Measurements from ENCODE around the gene ACR.

ACR gene

GRCh38 chr22:50719814-50720300 lies 18.1 kb upstream of the ACR start:
- Histone ChIP-seq H3K9ac (ENCODE audit: low read depth, low read length) (no peak overlapping the region; the same call in 1 of the 2 replicates), H3K9me3 (ENCODE audit: control insufficient read depth, insufficient read depth, low read length) (no peaks in the 10 kb centered on the region), H3K36me3 (ENCODE audit: insufficient read depth, low read length) (no peaks in the 10 kb centered on the region), H3K4me1 (ENCODE audit: insufficient read depth, low read length) (no peaks in the 10 kb centered on the region)

DNA sequence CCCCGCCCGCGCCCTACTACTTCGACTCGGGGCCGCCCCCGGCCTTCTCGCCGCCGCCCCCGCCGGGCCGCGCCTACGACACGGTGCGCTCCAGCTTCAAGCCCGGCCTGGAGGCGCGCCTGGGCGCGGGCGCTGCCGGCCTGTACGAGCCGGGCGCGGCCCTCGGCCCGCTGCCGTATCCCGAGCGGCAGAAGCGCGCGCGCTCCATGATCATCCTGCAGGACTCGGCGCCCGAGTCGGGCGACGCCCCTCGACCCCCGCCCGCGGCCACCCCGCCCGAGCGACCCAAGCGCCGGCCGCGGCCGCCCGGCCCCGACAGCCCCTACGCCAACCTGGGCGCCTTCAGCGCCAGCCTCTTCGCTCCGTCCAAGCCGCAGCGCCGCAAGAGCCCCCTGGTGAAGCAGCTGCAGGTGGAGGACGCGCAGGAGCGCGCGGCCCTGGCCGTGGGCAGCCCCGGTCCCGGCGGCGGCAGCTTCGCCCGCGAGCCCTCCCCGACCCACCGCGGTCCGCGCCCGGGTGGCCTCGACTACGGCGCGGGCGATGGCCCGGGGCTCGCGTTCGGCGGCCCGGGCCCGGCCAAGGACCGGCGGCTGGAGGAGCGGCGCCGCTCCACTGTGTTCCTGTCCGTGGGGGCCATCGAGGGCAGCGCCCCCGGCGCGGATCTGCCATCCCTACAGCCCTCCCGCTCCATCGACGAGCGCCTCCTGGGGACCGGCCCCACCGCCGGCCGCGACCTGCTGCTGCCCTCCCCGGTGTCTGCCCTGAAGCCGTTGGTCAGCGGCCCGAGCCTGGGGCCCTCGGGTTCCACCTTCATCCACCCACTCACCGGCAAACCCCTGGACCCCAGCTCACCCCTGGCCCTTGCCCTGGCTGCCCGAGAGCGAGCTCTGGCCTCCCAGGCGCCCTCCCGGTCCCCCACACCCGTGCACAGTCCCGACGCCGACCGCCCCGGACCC lies 17.4 kb upstream of the ACR start:
- Histone ChIP-seq H3K4me1 (ENCODE audit: insufficient read depth, low read length) (no peaks in the 10 kb centered on the region), H3K9ac (ENCODE audit: low read depth, low read length) (peak overlapping the region; percentile 20; the same call in 1 of the 2 replicates), H3K9me3 (ENCODE audit: control insufficient read depth, insufficient read depth, low read length) (no peaks in the 10 kb centered on the region), H3K36me3 (ENCODE audit: insufficient read depth, low read length) (no peaks in the 10 kb centered on the region)

GRCh38 chr22:50721257-50721844 lies 16.7 kb upstream of the ACR start:
- Histone ChIP-seq H3K9ac (ENCODE audit: low read depth, low read length) (no peak overlapping the region), H3K4me1 (ENCODE audit: insufficient read depth, low read length) (no peaks in the 10 kb centered on the region), H3K9me3 (ENCODE audit: control insufficient read depth, insufficient read depth, low read length) (no peaks in the 10 kb centered on the region)

DNA sequence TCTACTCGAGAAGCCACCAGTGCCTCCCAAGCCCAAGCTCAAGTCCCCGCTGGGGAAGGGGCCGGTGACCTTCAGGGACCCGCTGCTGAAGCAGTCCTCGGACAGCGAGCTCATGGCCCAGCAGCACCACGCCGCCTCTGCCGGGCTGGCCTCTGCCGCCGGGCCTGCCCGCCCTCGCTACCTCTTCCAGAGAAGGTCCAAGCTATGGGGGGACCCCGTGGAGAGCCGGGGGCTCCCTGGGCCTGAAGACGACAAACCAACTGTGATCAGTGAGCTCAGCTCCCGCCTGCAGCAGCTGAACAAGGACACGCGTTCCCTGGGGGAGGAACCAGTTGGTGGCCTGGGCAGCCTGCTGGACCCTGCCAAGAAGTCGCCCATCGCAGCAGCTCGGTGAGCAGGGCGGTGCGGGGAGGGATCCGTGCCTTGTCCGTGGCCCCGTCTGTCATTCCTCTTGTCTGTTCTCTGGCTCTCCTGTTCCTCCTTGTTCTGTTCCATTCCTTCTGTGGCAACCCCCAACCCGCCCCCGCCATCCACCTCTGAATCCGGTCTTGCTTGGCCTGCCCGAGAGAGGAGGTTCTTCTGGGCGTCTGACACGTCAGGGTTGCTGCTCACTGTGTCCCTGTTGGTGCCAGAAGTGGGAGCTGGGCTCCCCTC lies 15.8 kb upstream of the ACR start:
- Histone ChIP-seq H3K36me3 (ENCODE audit: insufficient read depth, low read length) (no peaks in the 10 kb centered on the region), H3K9me3 (ENCODE audit: control insufficient read depth, insufficient read depth, low read length) (no peaks in the 10 kb centered on the region)

More at GRCh38 chr22:50721257-50721844, 16.7 kb upstream of the ACR start:
- no peaks in the 10 kb centered on the region for H3K36me3 ChIP-seq (ENCODE audit: insufficient read depth, low read length)

GRCh38 chr22:50722716-50723428 lies 15.1 kb upstream of the ACR start:
- H3K4me1 ChIP-seq (ENCODE audit: insufficient read depth, low read length): no peaks in the 10 kb centered on the region
- H3K36me3 ChIP-seq (ENCODE audit: insufficient read depth, low read length): no peaks in the 10 kb centered on the region
- no peak overlapping the region for H3K9ac ChIP-seq (ENCODE audit: low read depth, low read length)
- no peaks in the 10 kb centered on the region for H3K9me3 ChIP-seq (ENCODE audit: control insufficient read depth, insufficient read depth, low read length)

More for the DNA sequence above, 15.8 kb upstream of the ACR start:
- Histone ChIP-seq H3K4me1 (ENCODE audit: insufficient read depth, low read length) (no peaks in the 10 kb centered on the region), H3K9ac (ENCODE audit: low read depth, low read length) (no peak overlapping the region)

DNA sequence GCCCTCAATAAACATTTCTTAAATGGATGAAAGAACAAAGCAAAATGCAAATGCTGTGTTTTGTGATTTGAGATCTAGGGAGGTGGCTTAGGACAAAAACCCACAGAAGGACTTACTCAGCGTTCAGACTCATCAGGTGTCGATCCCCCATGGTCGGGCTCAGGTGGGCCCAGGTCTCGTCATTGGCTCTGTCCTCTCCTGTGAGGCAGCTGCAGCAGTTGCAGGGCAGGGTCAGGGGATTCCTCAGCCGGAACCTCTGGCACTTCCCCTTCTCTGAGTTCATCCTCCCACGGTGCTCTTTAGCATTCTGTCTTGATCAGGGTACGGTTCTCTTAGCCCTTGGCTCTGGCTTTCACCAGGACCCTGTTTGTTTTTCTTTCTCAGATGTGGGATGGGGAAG lies 14.0 kb upstream of the ACR start:
- Histone ChIP-seq H3K36me3 (ENCODE audit: insufficient read depth, low read length) (no peaks in the 10 kb centered on the region), H3K4me1 (ENCODE audit: insufficient read depth, low read length) (no peaks in the 10 kb centered on the region), H3K9me3 (ENCODE audit: control insufficient read depth, insufficient read depth, low read length) (no peaks in the 10 kb centered on the region), H3K9ac (ENCODE audit: low read depth, low read length) (no peak overlapping the region)

DNA sequence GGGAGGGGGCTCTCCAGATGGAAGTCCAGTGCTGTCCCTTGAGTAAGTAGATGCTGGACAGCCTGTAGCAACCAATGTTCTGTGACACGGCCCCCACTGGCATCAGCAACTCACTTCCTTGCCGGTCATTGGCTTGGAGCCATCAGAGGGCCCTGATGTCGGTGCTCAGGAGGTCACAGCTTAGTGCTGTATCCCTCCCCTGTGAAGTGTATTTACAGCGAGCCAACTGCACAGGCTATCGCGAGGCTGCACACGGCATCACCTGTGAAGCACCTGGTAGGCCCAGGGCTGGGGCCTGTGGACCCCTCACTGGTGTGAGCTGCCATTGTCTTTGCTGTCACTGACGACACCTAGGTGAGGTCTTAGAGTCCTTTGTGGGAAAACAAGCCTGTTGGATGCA lies 13.4 kb upstream of the ACR start:
- H3K36me3 ChIP-seq (ENCODE audit: insufficient read depth, low read length): no peaks in the 10 kb centered on the region
- no peaks in the 10 kb centered on the region for H3K4me1 ChIP-seq (ENCODE audit: insufficient read depth, low read length)
- no peaks in the 10 kb centered on the region for H3K9me3 ChIP-seq (ENCODE audit: control insufficient read depth, insufficient read depth, low read length)
- H3K9ac ChIP-seq (ENCODE audit: low read depth, low read length): no peak overlapping the region

DNA sequence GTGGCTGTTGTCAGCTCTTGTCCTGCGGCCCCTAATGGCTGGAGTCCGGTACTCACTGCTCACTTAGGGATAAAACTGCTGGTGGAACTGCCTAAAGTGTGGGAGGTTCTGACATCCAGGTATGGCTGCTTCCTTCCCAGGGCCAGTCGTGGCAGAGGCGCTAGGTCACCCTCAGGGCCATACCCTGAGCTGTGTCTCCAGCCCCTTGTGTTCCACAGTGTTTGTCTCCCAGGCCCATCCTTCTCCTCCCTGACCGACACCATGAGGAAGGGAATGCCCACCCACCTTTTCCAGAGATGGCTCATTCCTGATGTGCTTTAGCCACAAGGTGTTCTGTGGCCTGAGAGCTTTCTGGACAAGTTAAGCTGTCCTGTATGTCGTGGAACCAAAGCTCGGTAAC lies 12.4 kb upstream of the ACR start:
- Histone ChIP-seq H3K4me1 (ENCODE audit: insufficient read depth, low read length) (no peaks in the 10 kb centered on the region), H3K9ac (ENCODE audit: low read depth, low read length) (no peak overlapping the region), H3K36me3 (ENCODE audit: insufficient read depth, low read length) (no peaks in the 10 kb centered on the region), H3K9me3 (ENCODE audit: control insufficient read depth, insufficient read depth, low read length) (no peaks in the 10 kb centered on the region)

GRCh38 chr22:50726643-50727340 lies 11.2 kb upstream of the ACR start:
- Histone ChIP-seq H3K4me1 (ENCODE audit: insufficient read depth, low read length) (no peaks in the 10 kb centered on the region; the same call in 1 of the 2 replicates), H3K36me3 (ENCODE audit: insufficient read depth, low read length) (no peaks in the 10 kb centered on the region), H3K9me3 (ENCODE audit: control insufficient read depth, insufficient read depth, low read length) (no peaks in the 10 kb centered on the region), H3K9ac (ENCODE audit: low read depth, low read length) (no peak overlapping the region)

- Histone ChIP-seq H3K4me1 (ENCODE audit: insufficient read depth, low read length) (no peaks in the 10 kb centered on the region; the same call in 1 of the 2 replicates), H3K9me3 (ENCODE audit: control insufficient read depth, insufficient read depth, low read length) (no peaks in the 10 kb centered on the region), H3K36me3 (ENCODE audit: insufficient read depth, low read length) (no peaks in the 10 kb centered on the region), H3K9ac (ENCODE audit: low read depth, low read length) (no peak overlapping the region)
Observed at GRCh38 chr22:50727678-50728522, 10.1 kb upstream of the ACR start.

- no peaks in the 10 kb centered on the region for H3K36me3 ChIP-seq (ENCODE audit: insufficient read depth, low read length)
- no peaks in the 10 kb centered on the region; the same call in 1 of the 2 replicates for H3K4me1 ChIP-seq (ENCODE audit: insufficient read depth, low read length)
- no peak overlapping the region for H3K9ac ChIP-seq (ENCODE audit: low read depth, low read length)
- H3K9me3 ChIP-seq (ENCODE audit: control insufficient read depth, insufficient read depth, low read length): no peaks in the 10 kb centered on the region
Observed at GRCh38 chr22:50728523-50728931, 9.5 kb upstream of the ACR start.

GRCh38 chr22:50729391-50730012 lies 8.5 kb upstream of the ACR start:
- Histone ChIP-seq H3K9ac (ENCODE audit: low read depth, low read length) (no peak overlapping the region), H3K36me3 (ENCODE audit: insufficient read depth, low read length) (no peaks in the 10 kb centered on the region), H3K9me3 (ENCODE audit: control insufficient read depth, insufficient read depth, low read length) (no peaks in the 10 kb centered on the region), H3K4me1 (ENCODE audit: insufficient read depth, low read length) (no peaks in the 10 kb centered on the region; the same call in 1 of the 2 replicates)

Measured in ES-I3 (cell line).